ENCODE data around the gene IL1RAPL2.

Gene IL1RAPL2

GRCh38 chrX:105610411-105610810 is 1044.4 kb downstream of the IL1RAPL2 start:
- TF ChIP-seq, protein P1, sequence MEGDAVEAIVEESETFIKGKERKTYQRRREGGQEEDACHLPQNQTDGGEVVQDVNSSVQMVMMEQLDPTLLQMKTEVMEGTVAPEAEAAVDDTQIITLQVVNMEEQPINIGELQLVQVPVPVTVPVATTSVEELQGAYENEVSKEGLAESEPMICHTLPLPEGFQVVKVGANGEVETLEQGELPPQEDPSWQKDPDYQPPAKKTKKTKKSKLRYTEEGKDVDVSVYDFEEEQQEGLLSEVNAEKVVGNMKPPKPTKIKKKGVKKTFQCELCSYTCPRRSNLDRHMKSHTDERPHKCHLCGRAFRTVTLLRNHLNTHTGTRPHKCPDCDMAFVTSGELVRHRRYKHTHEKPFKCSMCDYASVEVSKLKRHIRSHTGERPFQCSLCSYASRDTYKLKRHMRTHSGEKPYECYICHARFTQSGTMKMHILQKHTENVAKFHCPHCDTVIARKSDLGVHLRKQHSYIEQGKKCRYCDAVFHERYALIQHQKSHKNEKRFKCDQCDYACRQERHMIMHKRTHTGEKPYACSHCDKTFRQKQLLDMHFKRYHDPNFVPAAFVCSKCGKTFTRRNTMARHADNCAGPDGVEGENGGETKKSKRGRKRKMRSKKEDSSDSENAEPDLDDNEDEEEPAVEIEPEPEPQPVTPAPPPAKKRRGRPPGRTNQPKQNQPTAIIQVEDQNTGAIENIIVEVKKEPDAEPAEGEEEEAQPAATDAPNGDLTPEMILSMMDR (IDR thresholded peaks at IDR 0.05; ENCODE audit: insufficient read depth, missing control alignments): no peak
- FAIRE-seq (no peak), DNase-seq (ENCODE audit: insufficient read length, low spot score) (no peak)

GRCh38 chrX:105618393-105619101 is 1052.5 kb downstream of the IL1RAPL2 start:
- no peak for DNase-seq (ENCODE audit: insufficient read length, low spot score)
- FAIRE-seq: no peak
- TF ChIP-seq, protein P1 (IDR thresholded peaks at IDR 0.05; ENCODE audit: insufficient read depth, missing control alignments): no peak

- TF ChIP-seq, protein P1 (IDR thresholded peaks at IDR 0.05; ENCODE audit: insufficient read depth, missing control alignments): no peak
- FAIRE-seq (no peak), DNase-seq (ENCODE audit: insufficient read length, low spot score) (no peak)
These were observed 1068.2 kb downstream of the IL1RAPL2 start for GRCh38 chrX:105634180-105634579.

DNA sequence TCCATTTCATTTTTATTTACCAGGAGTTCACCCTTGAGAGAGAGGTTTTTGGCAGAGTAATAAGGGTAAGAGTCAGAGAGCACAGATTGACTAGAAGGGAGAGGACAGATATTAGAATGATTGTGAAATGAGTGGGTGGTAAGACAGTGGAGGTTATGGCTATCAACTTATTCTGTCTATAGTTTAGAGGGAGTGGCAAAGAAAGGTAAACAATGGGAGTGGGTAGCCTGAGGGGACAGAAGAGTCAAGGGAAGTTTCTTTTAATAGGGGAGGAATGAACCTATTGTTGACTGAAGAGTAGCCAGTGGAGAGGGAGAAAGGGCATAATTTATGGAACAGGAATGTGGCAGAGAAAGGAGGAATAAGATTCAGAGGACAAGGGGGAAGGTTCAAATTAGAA is 1069.8 kb downstream of the IL1RAPL2 start:
- DNase-seq (ENCODE audit: insufficient read length, low spot score) (no peak), FAIRE-seq (no peak)
- TF ChIP-seq, protein P1 (IDR thresholded peaks at IDR 0.05; ENCODE audit: insufficient read depth, missing control alignments): no peak

DNA sequence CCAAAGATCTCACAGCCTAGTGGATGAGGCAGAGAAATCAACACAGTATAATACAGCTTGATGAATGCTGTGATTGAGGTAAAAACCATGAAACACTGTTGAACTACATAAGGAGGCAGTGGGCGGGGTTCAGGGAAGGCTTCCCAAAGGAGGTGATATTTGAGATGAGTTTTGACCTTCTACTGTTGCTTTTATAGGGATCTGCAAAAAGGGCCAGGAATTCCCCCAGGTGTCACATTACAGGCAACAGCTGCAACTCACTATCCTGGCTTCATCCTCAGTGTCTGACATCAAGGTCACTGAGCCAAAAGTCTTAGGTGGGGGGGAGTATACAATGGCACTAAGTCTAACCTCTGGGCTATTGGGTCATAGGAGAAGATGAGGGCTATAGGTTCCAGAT is 1070.7 kb downstream of the IL1RAPL2 start:
- DNase-seq (ENCODE audit: insufficient read length, low spot score) (no peak), FAIRE-seq (no peak)
- TF ChIP-seq, protein P1 (IDR thresholded peaks at IDR 0.05; ENCODE audit: insufficient read depth, missing control alignments): no peak

DNA sequence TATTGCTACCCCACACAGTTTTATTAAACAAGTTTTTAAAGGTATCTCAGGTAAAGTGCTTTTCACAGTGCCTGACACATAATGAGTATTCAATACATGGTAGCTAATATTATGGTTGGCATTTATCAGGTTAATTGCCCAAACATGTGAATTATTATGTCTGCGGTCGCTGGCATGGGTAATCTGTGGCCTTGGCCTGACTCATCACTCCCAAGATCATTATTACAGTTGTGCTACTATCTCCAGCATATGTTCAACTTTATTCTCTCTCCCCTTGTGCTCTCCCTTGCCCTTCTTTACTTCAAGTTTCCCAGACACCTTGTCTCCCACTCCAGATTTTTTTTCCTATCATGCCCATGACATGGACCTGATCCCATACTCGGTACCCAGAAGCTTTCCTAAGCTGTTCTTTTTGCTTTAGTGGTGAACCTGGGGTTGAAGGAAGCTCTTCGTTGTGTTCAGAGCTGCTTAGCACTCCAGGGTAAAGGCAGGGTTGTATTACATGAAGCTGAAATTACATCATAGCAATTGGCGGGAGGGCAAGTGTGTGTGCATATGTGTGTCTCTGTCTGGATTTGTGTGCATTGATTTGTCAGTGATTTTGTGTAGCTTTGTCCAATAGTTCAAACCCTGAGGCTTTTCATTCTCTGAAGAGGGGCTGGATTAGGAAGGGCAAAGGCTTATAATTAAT is 1079.8 kb downstream of the IL1RAPL2 start:
- TF ChIP-seq, protein P1 (IDR thresholded peaks at IDR 0.05; ENCODE audit: insufficient read depth, missing control alignments): no peak

More for the DNA sequence above, 1079.8 kb downstream of the IL1RAPL2 start:
- no peak for DNase-seq (ENCODE audit: insufficient read length, low spot score)
- no peak for FAIRE-seq
